ENCODE measurements around the gene DGKG. TPM values are rescaled to one million over a fixed set of nuclear protein-coding genes. Genes with fewer than 3 reads are reported as not detected.

DGKG gene
- total and polyA plus RNA-seq, 10 of the 15 experiments (the other 5 are each of a cell fraction or from before 2014, with no cell fraction given): 0.39 to 6.2 (median 4.7) TPM

DNA sequence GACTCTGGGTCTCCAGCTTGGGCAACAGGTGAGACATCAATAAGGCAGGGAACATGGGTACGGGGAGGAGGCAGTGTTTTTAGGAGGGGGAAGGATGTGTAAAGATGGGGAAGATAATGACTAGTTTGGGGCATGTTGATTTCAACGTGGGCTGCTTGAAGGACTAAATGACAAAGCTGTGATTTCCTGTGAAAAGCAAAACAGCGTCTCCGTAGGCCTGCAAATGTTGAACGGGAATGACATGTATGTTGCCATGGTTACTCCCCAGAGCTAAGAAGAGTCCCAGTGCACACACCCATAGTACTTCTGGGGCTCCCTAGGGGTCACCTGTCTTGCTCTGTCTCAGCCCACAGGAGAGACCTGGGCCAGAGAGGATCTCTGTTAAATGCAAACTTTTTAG is 181.9 kb downstream of the DGKG start:
- no peak overlapping the region for H3K27ac ChIP-seq (ENCODE audit: control insufficient read depth, insufficient read depth)
- no peak overlapping the region for H3K9ac ChIP-seq (ENCODE audit: control insufficient read depth, insufficient read depth, low read length)
- H3K4me1 ChIP-seq (ENCODE audit: control insufficient read depth, insufficient read depth, low read length): peaks cover 3% of the 10 kb centered on the region
- DNase-seq (ENCODE audit: low read depth, low spot score) (no peak), ATAC-seq (no peak), FAIRE-seq (no peak)
- ChIA-PET RAD21 (ENCODE audit: unreplicated experiment) (no interaction called here), CTCF (no interaction called here), POLR2A (no interaction called here), SMC1A (ENCODE audit: uncharacterized antibody, unreplicated experiment) (interaction anchor here (1.2 to 1.6 kb wide), 2 partner anchors 27 to 38 kb away, joined by 3 to 5 read pairs; no protein-coding TSS in a partner anchor)
- no peak for TF ChIP-seq SP1 (IDR thresholded peaks at IDR 0.05; ENCODE audit: low read depth, low read length)
- TF ChIP-seq GABPA (IDR thresholded peaks at IDR 0.05; ENCODE audit: low read depth): no peak
- no peak for TF ChIP-seq POLR2A (IDR thresholded peaks at IDR 0.05; ENCODE audit: low read depth, low read length)
- no peak for TF ChIP-seq TBL1XR1 (IDR thresholded peaks at IDR 0.05; ENCODE audit: low read depth, low read length)
- no peak for TF ChIP-seq SRF (IDR thresholded peaks at IDR 0.05; ENCODE audit: low read depth in 2 of 2, low read length in 2 of 2)
- no peak for TF ChIP-seq CREM (IDR thresholded peaks at IDR 0.05; ENCODE audit: low read depth)
- no peak for TF ChIP-seq ZZZ3 (IDR thresholded peaks at IDR 0.05; ENCODE audit: control insufficient read depth, insufficient read length, low read depth)
- no peak for TF ChIP-seq MTA3 (IDR thresholded peaks at IDR 0.05; ENCODE audit: borderline replicate concordance, low read length)
- TF ChIP-seq, protein P1, sequence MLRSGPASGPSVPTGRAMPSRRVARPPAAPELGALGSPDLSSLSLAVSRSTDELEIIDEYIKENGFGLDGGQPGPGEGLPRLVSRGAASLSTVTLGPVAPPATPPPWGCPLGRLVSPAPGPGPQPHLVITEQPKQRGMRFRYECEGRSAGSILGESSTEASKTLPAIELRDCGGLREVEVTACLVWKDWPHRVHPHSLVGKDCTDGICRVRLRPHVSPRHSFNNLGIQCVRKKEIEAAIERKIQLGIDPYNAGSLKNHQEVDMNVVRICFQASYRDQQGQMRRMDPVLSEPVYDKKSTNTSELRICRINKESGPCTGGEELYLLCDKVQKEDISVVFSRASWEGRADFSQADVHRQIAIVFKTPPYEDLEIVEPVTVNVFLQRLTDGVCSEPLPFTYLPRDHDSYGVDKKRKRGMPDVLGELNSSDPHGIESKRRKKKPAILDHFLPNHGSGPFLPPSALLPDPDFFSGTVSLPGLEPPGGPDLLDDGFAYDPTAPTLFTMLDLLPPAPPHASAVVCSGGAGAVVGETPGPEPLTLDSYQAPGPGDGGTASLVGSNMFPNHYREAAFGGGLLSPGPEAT (IDR thresholded peaks at IDR 0.05; ENCODE audit: low read depth): no peak
- no peak for TF ChIP-seq EZH2 (IDR thresholded peaks at IDR 0.05; ENCODE audit: borderline replicate concordance, control insufficient read depth, low read depth, low read length)
- TF ChIP-seq BRCA1 (IDR thresholded peaks at IDR 0.05; ENCODE audit: low read depth, low read length): no peak
- no peak for TF ChIP-seq EED (IDR thresholded peaks at IDR 0.05; ENCODE audit: low read depth)
- TF ChIP-seq, protein P2, sequence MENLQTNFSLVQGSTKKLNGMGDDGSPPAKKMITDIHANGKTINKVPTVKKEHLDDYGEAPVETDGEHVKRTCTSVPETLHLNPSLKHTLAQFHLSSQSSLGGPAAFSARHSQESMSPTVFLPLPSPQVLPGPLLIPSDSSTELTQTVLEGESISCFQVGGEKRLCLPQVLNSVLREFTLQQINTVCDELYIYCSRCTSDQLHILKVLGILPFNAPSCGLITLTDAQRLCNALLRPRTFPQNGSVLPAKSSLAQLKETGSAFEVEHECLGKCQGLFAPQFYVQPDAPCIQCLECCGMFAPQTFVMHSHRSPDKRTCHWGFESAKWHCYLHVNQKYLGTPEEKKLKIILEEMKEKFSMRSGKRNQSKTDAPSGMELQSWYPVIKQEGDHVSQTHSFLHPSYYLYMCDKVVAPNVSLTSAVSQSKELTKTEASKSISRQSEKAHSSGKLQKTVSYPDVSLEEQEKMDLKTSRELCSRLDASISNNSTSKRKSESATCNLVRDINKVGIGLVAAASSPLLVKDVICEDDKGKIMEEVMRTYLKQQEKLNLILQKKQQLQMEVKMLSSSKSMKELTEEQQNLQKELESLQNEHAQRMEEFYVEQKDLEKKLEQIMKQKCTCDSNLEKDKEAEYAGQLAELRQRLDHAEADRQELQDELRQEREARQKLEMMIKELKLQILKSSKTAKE (IDR thresholded peaks at IDR 0.05; ENCODE audit: low read depth, poor library complexity, severe bottlenecking): no peak
- no peak for TF ChIP-seq DPF2 (IDR thresholded peaks at IDR 0.05)
- no peak for TF ChIP-seq MEF2B (IDR thresholded peaks at IDR 0.05; ENCODE audit: partially characterized antibody, poor library complexity, severe bottlenecking)
- in situ Hi-C loops (cut with MboI): no loop called here
- H3K9me3 ChIP-seq (replicated peaks; ENCODE audit: control insufficient read depth, insufficient read depth, low read length): no peaks in the 10 kb centered on the region
- 59% methylated on average over 5 of the region's 5 CpGs for WGBS (ENCODE audit: insufficient coverage, insufficient replicate concordance, low lambda C conversion rate, missing lambda C conversion rate)
- no peak overlapping the region for H3K4me3 ChIP-seq
- intact Hi-C loops (cut with micrococcal nuclease; ENCODE audit: unreplicated experiment): no loop called here
- H2AFZ ChIP-seq (ENCODE audit: control insufficient read depth, low read depth, low read length): no peak overlapping the region
- no peaks in the 10 kb centered on the region for H3K79me2 ChIP-seq (ENCODE audit: control insufficient read depth, insufficient read depth, low read length)
- no TSS peak for BruUV-seq (replicated peaks)
- H3K27me3 ChIP-seq (replicated peaks in 1 of 2; ENCODE audit: control insufficient read depth in 2 of 2, insufficient read depth in 2 of 2, low read length in 1 of 2): peaks cover 0 to 4% of the 10 kb centered on the region in 2 experiments; a peak in 2 of 4 replicates
- H3K36me3 ChIP-seq (ENCODE audit: control insufficient read depth in 2 of 2, insufficient read depth in 2 of 2, low read length in 1 of 2): no peaks in the 10 kb centered on the region
- H4K20me1 ChIP-seq (ENCODE audit: control insufficient read depth, insufficient read depth): no peaks in the 10 kb centered on the region
- no peak overlapping the region for H3K4me2 ChIP-seq (ENCODE audit: control insufficient read depth, insufficient read depth)
